Epidermal melanocyte (primary cell): Measurements from ENCODE around the gene MRGPRD.
"Not testable (repeated sequence)": the region's sequence is repeated elsewhere in the genome, so short reads cannot be mapped to it uniquely, and the experiment has no call there.

ENCODE experiments used
- DNase-seq: peaks from one replicate; pipeline ENCODE4 v3.0.0; 2011; ENCODE audit warnings: low spot score; ENCODE audit not compliant: insufficient read length

Gene MRGPRD

GRCh38 chr11:69006816-69007215, 26.0 kb upstream of the MRGPRD start:
- no peak for DNase-seq

DNA sequence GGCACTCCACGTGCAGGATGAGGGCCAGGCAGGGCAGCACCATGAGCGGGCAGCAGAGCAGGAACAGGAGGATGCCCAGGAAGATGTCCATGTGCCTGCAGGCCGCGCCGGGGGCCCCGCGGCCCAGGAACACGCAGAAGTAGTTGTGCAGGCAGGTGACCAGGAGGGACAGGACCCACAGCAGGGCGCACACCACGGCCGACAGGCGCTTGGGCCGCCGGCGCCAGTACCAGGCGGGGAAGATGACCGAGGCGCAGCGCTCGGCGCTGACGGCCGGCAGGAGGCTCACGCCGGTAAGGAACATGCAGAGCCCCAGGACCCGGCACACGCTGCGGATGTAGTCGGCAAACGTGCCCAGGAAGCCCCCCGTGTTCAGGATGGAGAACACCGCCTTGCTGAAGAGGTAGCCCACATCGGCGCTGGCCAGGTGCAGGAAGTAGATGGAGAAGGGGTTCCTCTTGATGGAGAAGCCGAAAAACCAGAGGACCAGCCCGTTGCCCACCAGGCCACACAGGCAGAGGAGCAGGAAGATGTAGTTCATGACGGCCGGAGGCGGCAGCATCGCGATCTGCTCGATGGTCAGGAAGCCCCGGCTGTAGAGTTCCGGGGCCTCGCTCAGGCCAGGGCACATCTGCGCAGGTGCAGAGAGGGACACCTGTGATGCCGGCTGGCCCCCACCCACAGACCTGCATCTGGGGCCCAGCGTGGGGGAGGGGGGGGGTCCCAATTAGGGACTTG, 25.0 kb upstream of the MRGPRD start:
- DNase-seq: no peak

GRCh38 chr11:69005183-69005630, 24.4 kb upstream of the MRGPRD start:
- DNase-seq: no peak

DNA sequence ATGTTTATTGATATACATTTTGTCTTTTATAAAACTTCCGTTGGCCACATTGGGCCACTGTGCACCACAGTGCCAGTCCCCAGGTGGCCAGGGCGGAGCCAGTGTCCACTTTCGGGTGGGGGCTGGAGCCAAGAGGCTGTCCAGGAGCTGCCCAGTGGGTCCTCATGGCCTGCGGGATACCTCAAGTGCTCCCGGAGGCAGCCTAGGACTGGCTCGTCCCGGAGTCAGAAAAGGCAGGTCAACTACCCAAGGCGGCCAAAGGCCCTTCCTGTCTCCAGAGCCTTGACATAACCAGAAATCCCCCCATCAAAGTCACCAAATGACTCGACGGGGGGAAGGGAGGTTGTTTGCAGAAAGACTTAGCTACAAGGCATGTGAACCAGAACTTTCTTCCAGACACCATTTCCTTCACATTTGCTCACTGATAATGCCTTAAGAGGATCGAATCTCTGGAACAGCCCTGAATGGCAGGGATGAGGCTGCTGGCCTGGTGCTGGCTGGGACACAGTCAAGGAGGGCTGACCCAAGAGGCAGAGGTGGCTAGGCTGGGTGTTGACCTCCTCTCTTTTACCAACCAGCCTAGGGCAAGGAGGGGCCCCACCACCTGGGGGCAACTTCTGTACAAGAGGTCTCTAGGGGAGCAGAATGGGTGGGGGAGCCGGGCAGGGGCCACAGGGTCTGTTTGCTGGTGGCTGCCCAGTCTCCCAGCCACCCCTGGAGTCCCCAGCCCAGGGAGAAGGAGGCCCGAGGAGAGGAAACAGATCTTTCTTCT, 23.8 kb upstream of the MRGPRD start:
- no peak for DNase-seq

DNA sequence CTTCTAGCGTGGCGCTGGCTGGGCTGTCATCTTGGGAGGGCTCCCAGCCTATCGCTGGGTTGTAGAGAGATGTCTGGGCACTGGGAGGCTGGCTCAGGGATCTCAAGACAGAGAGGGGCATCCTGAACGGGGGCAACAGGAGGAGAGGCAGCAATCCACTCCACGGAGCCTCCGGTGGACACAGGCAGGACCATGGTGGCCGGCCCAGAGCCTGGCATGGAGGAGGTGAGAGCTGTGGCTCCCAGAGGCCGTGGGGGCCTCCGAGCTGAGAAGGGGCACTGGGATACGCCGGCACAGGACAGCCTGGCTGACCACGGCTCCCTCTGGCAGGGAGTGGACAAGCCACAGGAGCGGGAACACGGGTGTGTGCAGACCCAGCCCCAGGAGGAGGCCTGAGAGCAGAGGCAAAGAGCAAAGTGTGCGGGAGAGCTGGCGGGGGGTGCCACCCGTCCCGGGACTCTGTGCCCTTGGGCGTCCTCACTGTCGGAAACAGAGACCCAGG, 23.1 kb upstream of the MRGPRD start:
- DNase-seq: no peak

- no peak for DNase-seq
Observed at GRCh38 chr11:69003301-69003865, 22.6 kb upstream of the MRGPRD start.

GRCh38 chr11:69002570-69003231, 21.9 kb upstream of the MRGPRD start:
- DNase-seq: no peak

DNA sequence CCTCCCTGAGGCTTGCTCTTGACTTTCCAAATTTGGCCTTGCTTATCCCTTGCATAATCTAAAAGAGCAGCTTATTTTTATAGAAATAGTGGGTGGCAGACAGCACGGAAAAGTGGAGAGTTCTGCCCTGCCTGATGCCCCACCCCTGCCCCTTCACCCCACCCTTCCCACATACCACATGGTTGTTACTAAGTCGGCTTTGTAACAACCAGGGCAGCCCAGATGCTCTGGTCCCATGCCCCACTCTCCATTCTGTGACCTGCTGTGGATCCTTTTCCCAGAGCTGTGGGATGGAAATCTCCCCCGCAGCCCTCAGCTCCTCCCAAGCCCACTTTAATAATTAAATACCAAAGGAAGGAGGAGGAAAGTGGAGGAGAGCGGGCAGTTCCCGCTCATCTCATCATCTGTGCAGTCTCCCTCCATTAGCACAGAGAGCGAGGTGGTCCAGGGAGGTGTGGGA, 21.4 kb upstream of the MRGPRD start:
- no peak for DNase-seq

DNA sequence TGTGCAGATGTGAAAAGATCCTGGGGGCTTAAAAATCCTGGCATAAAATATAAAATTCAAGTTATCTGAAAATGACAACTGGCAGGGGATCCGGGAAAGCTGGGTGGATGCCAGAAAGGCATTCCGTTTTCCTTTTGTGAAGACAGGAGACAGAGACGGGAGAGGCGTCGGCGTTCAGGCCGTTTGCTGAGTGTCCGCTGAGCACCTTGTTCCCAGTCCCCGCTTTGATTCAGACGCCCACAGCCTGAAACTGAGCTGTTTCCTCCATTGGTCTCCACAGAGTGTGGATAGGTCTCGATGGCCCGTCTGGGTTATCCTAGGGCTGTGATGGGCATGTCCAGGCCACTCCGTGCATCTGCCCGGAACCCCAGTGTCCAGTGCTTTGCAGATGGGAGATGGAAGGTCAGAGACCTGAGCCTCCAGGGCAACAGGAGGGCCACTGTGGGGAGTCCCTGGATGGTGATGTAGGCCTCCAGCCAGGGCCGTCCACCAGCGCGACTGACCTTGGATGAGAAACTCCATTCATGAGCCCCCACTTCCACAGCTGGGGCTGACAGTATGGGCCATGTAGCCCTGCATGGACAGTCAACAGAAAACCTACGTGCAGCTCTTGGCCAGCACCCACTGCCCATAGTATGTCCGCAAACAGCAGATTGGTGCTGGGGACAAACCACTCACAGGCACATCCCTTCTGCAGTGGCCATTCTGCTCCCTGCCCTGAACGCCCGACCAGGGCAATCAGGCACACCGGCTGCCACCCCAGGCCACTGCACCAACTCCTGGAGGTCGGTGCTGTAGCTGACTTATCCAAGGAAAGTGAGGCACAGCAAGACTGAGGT, 20.7 kb upstream of the MRGPRD start:
- no peak for DNase-seq

GRCh38 chr11:69000831-69001242, 20.1 kb upstream of the MRGPRD start:
- DNase-seq: peak; percentile 98

DNA sequence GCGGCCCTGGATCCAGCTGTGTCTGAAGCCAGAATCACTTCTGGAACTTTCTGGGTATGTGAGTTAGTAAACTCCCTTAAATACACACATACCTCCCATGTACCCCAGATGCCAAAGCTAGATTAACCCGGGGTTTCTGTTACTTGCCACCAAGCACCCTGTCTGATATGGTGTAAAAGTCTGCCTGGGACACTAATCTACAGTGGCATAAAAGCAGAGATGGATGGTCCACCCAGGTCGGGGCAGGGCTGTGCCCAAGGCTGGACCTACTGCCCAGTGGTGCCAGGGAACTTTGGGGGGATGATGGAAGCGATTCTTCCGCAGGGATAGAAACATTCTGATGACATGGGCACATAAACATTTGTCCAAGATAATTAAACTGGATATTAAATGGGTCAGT, 19.6 kb upstream of the MRGPRD start:
- no peak for DNase-seq

DNA sequence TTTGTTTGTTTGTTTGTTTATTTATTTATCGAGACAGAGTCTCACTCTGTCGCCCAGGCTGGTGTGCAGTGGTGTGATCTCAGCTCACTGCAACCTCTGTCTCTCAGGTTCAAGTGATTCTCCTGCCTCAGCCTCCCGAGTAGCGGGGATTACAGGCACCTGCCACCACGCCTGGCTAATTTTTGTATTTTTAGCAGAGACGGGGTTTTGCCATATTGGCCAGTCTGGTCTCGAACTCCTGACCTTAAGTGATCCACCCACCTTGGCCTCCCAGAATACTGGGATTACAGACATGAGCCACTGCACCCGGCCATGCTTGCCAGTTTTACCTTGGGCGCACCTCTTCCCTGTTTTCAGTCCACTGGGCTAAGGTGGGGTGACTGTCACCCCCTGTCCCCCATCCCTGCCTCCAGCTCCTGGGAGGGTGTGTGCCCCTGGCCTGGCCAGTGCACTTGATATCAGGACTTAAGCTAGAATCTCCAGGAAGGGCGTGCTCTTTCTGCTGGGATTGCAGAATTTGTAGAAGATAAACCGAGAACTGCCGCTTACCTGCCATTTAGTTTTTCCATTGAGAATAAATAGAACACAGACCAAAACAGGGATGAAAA, 19.1 kb upstream of the MRGPRD start:
- DNase-seq: not testable (repeated sequence)

DNA sequence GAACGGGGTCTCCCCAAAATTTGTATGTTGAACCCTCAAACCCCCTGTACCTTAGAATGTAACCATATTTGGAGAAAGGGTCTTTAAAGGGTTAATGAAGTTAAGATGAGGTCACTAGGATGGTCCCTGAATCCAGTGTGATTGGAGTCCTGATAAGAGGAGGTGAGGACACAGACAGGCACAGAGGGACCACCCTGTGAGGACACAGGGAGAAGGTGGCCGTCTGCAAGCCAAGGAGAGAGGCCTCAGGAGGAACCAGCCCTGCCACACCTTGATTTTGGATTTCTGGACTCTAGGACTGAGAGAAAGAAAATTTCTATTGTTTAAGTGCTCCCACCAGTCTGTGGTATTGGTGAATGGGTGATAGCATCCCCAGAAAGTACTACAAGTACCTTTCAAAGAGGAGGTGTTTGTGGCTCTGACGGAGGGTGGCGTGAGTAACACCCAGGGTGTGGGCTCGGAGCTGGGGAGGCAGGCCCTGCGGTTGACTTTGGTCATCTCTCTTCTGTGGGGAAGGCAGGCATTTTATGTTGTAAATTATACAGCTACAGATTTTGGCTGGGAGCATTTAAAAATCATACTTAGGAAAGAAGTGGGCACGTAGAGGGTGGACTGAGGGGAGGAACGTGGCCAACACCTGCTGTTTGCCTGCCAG, 18.4 kb upstream of the MRGPRD start:
- DNase-seq: no peak

DNA sequence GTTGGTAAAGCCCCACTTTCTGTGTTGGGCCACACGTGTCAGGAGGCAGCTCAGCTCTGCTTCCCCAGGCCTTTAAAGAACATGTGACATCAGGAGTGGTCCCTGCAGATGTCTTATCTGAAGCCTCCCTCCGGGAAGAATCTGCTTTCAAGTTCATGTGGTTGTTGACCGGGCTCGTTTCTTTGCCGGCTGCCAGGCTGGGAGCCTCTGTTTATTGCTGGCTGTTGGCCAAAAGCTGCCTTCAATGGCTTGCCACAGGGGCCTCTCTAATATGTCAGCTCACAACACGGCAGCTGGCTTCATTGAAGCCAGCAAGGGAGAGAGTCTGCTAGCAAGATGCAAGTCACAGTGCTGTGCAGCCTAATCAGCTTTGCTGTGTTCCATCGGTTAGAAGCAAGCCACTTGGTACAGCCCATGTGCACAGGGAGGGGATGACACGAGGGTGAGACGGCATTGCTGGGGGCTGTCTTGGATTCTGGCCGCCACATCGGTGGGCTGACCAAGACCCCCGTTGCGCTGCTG, 17.7 kb upstream of the MRGPRD start:
- DNase-seq: peak; percentile 68

- DNase-seq: no peak
Observed at GRCh38 chr11:68997995-68998348, 17.2 kb upstream of the MRGPRD start.

- no peak for DNase-seq
Observed at GRCh38 chr11:68997124-68997994, 16.6 kb upstream of the MRGPRD start.

GRCh38 chr11:68996376-68997123, 15.8 kb upstream of the MRGPRD start:
- no peak for DNase-seq

GRCh38 chr11:68994894-68995285, 14.1 kb upstream of the MRGPRD start:
- no peak for DNase-seq
